A549 (cell line): Measurements from ENCODE around the gene FAR1. TPM values are rescaled to one million over a fixed set of nuclear protein-coding genes. Genes with fewer than 3 reads are reported as not detected.

Source experiments
- ATAC-seq, 2 experiments: fragments of 200-7000 bp in 1 of 2; fragments of >200 bp in 1 of 2; cut with Nextera tagmentation in 1 of 2; cut with Tn5 transposase in 1 of 2; 3 replicates each; pipeline versions ENCODE4 v1.8.0 to v1.9.1; 2018 to 2020; ENCODE audit warnings: mild to moderate bottlenecking in 1 of 2, moderate library complexity in 1 of 2
- CTCF ChIA-PET: fragments of 300-600 bp; sonication (Branson Sonifier 250); formaldehyde crosslinking; extraction: SDS; loops from one replicate; lab custom pipeline; 2021; ENCODE audit warnings: antibody characterized with exemption, inconsistent platforms; lab: Yijun Ruan, JAX
- POLR2A ChIA-PET: fragments of 350-600 bp; formaldehyde crosslinking; extraction: SDS; loops from one replicate; lab custom pipeline; 2021; ENCODE audit warnings: antibody characterized with exemption, inconsistent platforms; lab: Yijun Ruan, JAX
- DNase-seq, 2 experiments: peaks; one replicate each; pipeline versions ENCODE4 v3.0.0 to v3.0.0-alpha.2; 2011 to 2016; ENCODE audit warnings: low read depth in 1 of 2, low spot score in 1 of 2
- FAIRE-seq: peaks from 2 replicates; lab custom pipeline; 2011; peaks lifted over from hg19 to GRCh38; lab: Jason Lieb, UNC
- H3K27ac ChIP-seq, 2 experiments: fragments of >200 bp; sonication (Bioruptor Twin); formaldehyde crosslinking; 3 replicates each; pipeline ENCODE4 v1.5.1; 2016 to 2017
- H3K4me1 ChIP-seq: fragments of >200 bp; sonication (Bioruptor Twin); formaldehyde crosslinking; 3 replicates; pipeline ENCODE4 v1.6.1; 2016
- H3K4me2 ChIP-seq: fragments of >200 bp; sonication (Bioruptor Twin); formaldehyde crosslinking; 3 replicates; pipeline ENCODE4 v1.6.1; 2016
- H3K4me3 ChIP-seq: fragments of >200 bp; sonication (Bioruptor Twin); formaldehyde crosslinking; 3 replicates; pipeline ENCODE4 v1.5.1; 2016
- H3K9me3 ChIP-seq: fragments of >200 bp; sonication (Bioruptor Twin); formaldehyde crosslinking; 3 replicates; pipeline ENCODE4 v1.6.1; 2016
- ATOH8 ChIP-seq: fragments of 250-450 bp; sonication (Bioruptor Pico); IDR thresholded peaks from 2 replicates; pipeline ENCODE4 v1.5.0; 2020; ENCODE audit warnings: low read depth, mild to moderate bottlenecking, moderate library complexity
- CBX2 ChIP-seq: fragments of 200-600 bp; sonication (generic); IDR thresholded peaks from 2 replicates; pipeline ENCODE4 v1.6.1; 2016; ENCODE audit warnings: low read depth, mild to moderate bottlenecking, borderline replicate concordance
- CTCF ChIP-seq: fragments of >200 bp; sonication (Bioruptor Twin); formaldehyde crosslinking; IDR thresholded peaks from 3 replicates; pipeline ENCODE4 v1.5.1; 2016
- EHF ChIP-seq: fragments of 250-450 bp; sonication (Bioruptor Pico); IDR thresholded peaks from 2 replicates; pipeline ENCODE4 v1.5.0; 2020; ENCODE audit warnings: mild to moderate bottlenecking
- EHMT2 ChIP-seq: fragments of 200-600 bp; sonication (generic); IDR thresholded peaks from 2 replicates; pipeline ENCODE4 v1.6.1; 2016; ENCODE audit warnings: antibody characterized with exemption, low read depth, mild to moderate bottlenecking, moderate library complexity
- HEYL ChIP-seq: fragments of 250-450 bp; sonication (Bioruptor Pico); IDR thresholded peaks from 2 replicates; pipeline ENCODE4 v1.8.0; 2021; ENCODE audit warnings: mild to moderate bottlenecking, moderate library complexity
- KDM1A ChIP-seq: fragments of 200-600 bp; sonication (generic); IDR thresholded peaks from 2 replicates; pipeline ENCODE4 v1.6.1; 2016; ENCODE audit warnings: low read depth, mild to moderate bottlenecking
- KDM5A ChIP-seq: fragments of 200-600 bp; sonication (generic); IDR thresholded peaks from 2 replicates; pipeline ENCODE4 v1.6.1; 2016; ENCODE audit warnings: antibody characterized with exemption, mild to moderate bottlenecking
- MYC ChIP-seq: IDR thresholded peaks from 2 replicates; pipeline ENCODE4 v1.6.1; 2012; ENCODE audit warnings: mild to moderate bottlenecking, inconsistent platforms, low read length, improper control_type of control experiment, borderline replicate concordance
- NFE2L2 ChIP-seq: fragments of 150-350 bp; conservative IDR thresholded peaks from 2 replicates; pipeline ENCODE4 v1.6.1; 2014; ENCODE audit warnings: low read length
- POLR2AphosphoS2 ChIP-seq: conservative IDR thresholded peaks from 2 replicates; pipeline ENCODE4 v1.6.1; 2012; ENCODE audit warnings: low read length, improper control_type of control experiment, inconsistent platforms
- RAD21 ChIP-seq, 2 experiments: fragments of >200 bp in 1 of 2; sonication (Bioruptor Twin) in 1 of 2; formaldehyde crosslinking in 1 of 2; IDR thresholded peaks in 1 of 2; conservative IDR thresholded peaks in 1 of 2; 2 replicates in 1 of 2; 3 replicates in 1 of 2; pipeline ENCODE4 v1.6.1; 2012 to 2018; ENCODE audit warnings: inconsistent platforms in 1 of 2
- SMC3 ChIP-seq: fragments of >200 bp; sonication (Bioruptor Twin); formaldehyde crosslinking; IDR thresholded peaks from 3 replicates; pipeline ENCODE4 v1.6.1; 2018; ENCODE audit warnings: inconsistent platforms
- USF2 ChIP-seq: fragments of 450-650 bp; IDR thresholded peaks from 2 replicates; pipeline ENCODE4 v1.6.1; 2014; ENCODE audit warnings: antibody characterized with exemption
- ZC3H11A ChIP-seq: fragments of 450-650 bp; IDR thresholded peaks from 2 replicates; pipeline ENCODE4 v1.6.1; 2014; ENCODE audit warnings: antibody characterized with exemption, mild to moderate bottlenecking
- ZFP36 ChIP-seq: fragments of 450-650 bp; IDR thresholded peaks from 2 replicates; pipeline ENCODE4 v1.6.1; 2014; ENCODE audit warnings: borderline replicate concordance; ENCODE audit not compliant: partially characterized antibody
- WGBS: methylation state at CpG from one replicate; pipeline ENCODE4 v1.1.6; 2017; ENCODE audit errors: missing lambda C conversion rate; 5-methylcytosine and 5-hydroxymethylcytosine counted together
- polyA plus RNA-seq, 4 experiments: library from polyadenylated mRNA; depleted of rRNA in 3 of 4; stranded (reverse); fragments of >200 nt; fragmentation: RNase III in 1 of 4; extraction: RNeasy Plus Mini Kit Qiagen cat#74134 plus additional on column Dnase treatment in 1 of 4; gene quantifications; 2 replicates in 3 of 4; 3 replicates in 1 of 4; pipeline ENCODE4 v1.2.3, GENCODE V29; 2011 to 2017
- TF ChIP-seq, protein P1 (sequence below): fragments of 150-350 bp; IDR thresholded peaks from 2 replicates; pipeline ENCODE4 v1.6.1; 2014; ENCODE audit warnings: low read depth, mild to moderate bottlenecking, low read length
- TF ChIP-seq, protein P2 (sequence below): IDR thresholded peaks from 2 replicates; pipeline ENCODE4 v1.6.1; 2012

FAR1 gene
- polyA plus RNA-seq, 2 of the 4 experiments (the other 2 are of a cell fraction), result 41.8 to 119 TPM

- ChIA-PET CTCF (no interaction called here), POLR2A (no interaction called here)
- Histone ChIP-seq H3K9me3 (no peaks in the 10 kb centered on the region), H3K4me3 (no peak overlapping the region), H3K4me1 (no peaks in the 10 kb centered on the region), H3K4me2 (no peak overlapping the region), H3K27ac (no peak overlapping the region)
- no peak for TF ChIP-seq ZC3H11A
- no peak for TF ChIP-seq SMC3
- TF ChIP-seq, protein P1, sequence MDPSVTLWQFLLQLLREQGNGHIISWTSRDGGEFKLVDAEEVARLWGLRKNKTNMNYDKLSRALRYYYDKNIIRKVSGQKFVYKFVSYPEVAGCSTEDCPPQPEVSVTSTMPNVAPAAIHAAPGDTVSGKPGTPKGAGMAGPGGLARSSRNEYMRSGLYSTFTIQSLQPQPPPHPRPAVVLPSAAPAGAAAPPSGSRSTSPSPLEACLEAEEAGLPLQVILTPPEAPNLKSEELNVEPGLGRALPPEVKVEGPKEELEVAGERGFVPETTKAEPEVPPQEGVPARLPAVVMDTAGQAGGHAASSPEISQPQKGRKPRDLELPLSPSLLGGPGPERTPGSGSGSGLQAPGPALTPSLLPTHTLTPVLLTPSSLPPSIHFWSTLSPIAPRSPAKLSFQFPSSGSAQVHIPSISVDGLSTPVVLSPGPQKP, result no peak
- TF ChIP-seq KDM5A, result no peak
- no peak for FAIRE-seq
- WGBS, result 92% methylated on average over 3 of the region's 3 CpGs
- no peak for DNase-seq
- ATAC-seq, result no peak
These were observed 22.9 kb downstream of the FAR1 start for GRCh38 chr11:13691286-13691899.

GRCh38 chr11:13692172-13692571 is 23.7 kb downstream of the FAR1 start:
- TF ChIP-seq RAD21 (conservative IDR thresholded peaks at IDR 0.05 in 1 of 2, IDR thresholded peaks at IDR 0.05 in 1 of 2), result no peak
- TF ChIP-seq EHF (CRISPR knock-in tag), result no peak
- TF ChIP-seq ZFP36, result no peak
- TF ChIP-seq, protein P1, result no peak
- no peak for TF ChIP-seq KDM5A
- TF ChIP-seq MYC, result no peak
- TF ChIP-seq HEYL (CRISPR knock-in tag), result no peak
- no peak for TF ChIP-seq POLR2AphosphoS2
- TF ChIP-seq ATOH8, result no peak
- no peak for TF ChIP-seq CTCF
- no peak for TF ChIP-seq CBX2
- no peak for TF ChIP-seq SMC3
- no peak for TF ChIP-seq USF2
- no peak for TF ChIP-seq EHMT2
- Histone ChIP-seq H3K4me1 (no peaks in the 10 kb centered on the region), H3K27ac (no peak overlapping the region), H3K4me2 (no peak overlapping the region), H3K9me3 (no peaks in the 10 kb centered on the region), H3K4me3 (no peak overlapping the region)
- no peak for DNase-seq
- CTCF ChIA-PET, result no interaction called here
- ATAC-seq, result no peak
- 55% methylated on average over 3 of the region's 3 CpGs for WGBS
- no peak for FAIRE-seq
- POLR2A ChIA-PET, result no interaction called here

DNA sequence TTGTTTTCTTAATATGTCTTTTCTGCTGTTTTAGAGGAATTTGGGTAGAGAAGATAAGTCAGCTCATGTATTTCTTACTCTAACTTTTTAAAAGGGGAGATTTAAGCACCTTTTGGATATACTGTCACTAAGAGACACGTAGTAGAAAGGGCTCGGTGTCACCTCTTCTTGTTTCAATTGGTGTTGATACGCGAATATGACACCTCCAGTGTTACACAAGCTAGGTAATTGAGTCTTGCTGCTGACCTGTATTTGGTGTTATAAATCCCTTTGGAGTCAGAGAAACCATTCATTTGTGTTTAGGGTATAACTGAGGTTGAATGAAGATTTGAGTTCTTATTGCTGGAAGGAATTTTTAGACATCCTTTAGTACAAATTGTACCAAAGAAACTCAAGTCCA is 25.6 kb downstream of the FAR1 start:
- TF ChIP-seq HEYL (CRISPR knock-in tag) (no peak), NFE2L2 (no peak), KDM1A (no peak), USF2 (no peak), KDM5A (no peak), SMC3 (no peak)
- TF ChIP-seq, protein P2, sequence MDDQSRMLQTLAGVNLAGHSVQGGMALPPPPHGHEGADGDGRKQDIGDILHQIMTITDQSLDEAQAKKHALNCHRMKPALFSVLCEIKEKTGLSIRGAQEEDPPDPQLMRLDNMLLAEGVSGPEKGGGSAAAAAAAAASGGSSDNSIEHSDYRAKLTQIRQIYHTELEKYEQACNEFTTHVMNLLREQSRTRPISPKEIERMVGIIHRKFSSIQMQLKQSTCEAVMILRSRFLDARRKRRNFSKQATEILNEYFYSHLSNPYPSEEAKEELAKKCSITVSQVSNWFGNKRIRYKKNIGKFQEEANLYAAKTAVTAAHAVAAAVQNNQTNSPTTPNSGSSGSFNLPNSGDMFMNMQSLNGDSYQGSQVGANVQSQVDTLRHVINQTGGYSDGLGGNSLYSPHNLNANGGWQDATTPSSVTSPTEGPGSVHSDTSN, result no peak
- Histone ChIP-seq H3K4me2 (no peak overlapping the region), H3K4me1 (no peaks in the 10 kb centered on the region), H3K4me3 (no peak overlapping the region), H3K9me3 (no peaks in the 10 kb centered on the region), H3K27ac (no peak overlapping the region)
- ATAC-seq, result no peak
- WGBS, result 93% methylated on average over 4 of the region's 4 CpGs
- FAIRE-seq, result no peak
- ChIA-PET POLR2A (no interaction called here), CTCF (interaction anchor here (0.7 to 1.3 kb wide), 3 partner anchors 20 to 29 kb away, joined by 3 to 4 read pairs (median 3); no protein-coding TSS in a partner anchor)
- DNase-seq, result no peak
